ENCODE measurements around the gene ADCK1.

GRCh38 chr14:77808250-77808649 is 8.3 kb downstream of the ADCK1 start:
- TF ChIP-seq FOXK2 (IDR thresholded peaks at IDR 0.05) (no peak), TARDBP (IDR thresholded peaks at IDR 0.05) (no peak), BHLHE40 (IDR thresholded peaks at IDR 0.05; ENCODE audit: borderline replicate concordance) (no peak), HDGF (IDR thresholded peaks at IDR 0.05; ENCODE audit: borderline replicate concordance) (no peak), SUZ12 (IDR thresholded peaks at IDR 0.05) (no peak), ELF4 (IDR thresholded peaks at IDR 0.05) (no peak), FOXA1 (IDR thresholded peaks at IDR 0.05) (no peak), ARNT (IDR thresholded peaks at IDR 0.05) (no peak), NFRKB (IDR thresholded peaks at IDR 0.05) (no peak), FOXM1 (IDR thresholded peaks at IDR 0.05; ENCODE audit: borderline replicate concordance) (no peak)

Data from HEK293T (cell line).